H1 (cell line): Measurements from ENCODE around the gene CNTN5. TPM values are rescaled to one million over a fixed set of nuclear protein-coding genes. Genes with fewer than 3 reads are reported as not detected.

Experiments
- CTCF ChIA-PET: fragments of 300-600 bp; sonication (Branson Sonifier 250); formaldehyde crosslinking; loops from one replicate; lab custom pipeline; 2021; ENCODE audit not compliant: partially characterized antibody; lab: Charles Lee
- POLR2A ChIA-PET: fragments of 300-600 bp; sonication (Branson Sonifier 250); formaldehyde crosslinking; loops from one replicate; lab custom pipeline; 2021; ENCODE audit warnings: inconsistent platforms; ENCODE audit not compliant: partially characterized antibody; lab: Charles Lee
- DNase-seq, 2 experiments: peaks; one replicate each; pipeline versions ENCODE4 v3.0.0 to v3.0.0-alpha.2; 2010 to 2022; ENCODE audit warnings: low spot score in 2 of 2, low read depth in 1 of 2, mixed read lengths in 1 of 2
- FAIRE-seq: peaks from 2 replicates; lab custom pipeline; 2011; peaks lifted over from hg19 to GRCh38; lab: Jason Lieb, UNC
- H2AFZ ChIP-seq: 2 replicates; pipeline ENCODE4 v1.8.1; 2012; ENCODE audit warnings: low read length, inconsistent platforms
- H2AK5ac ChIP-seq: 2 replicates; pipeline ENCODE4 v1.6.1; 2013; ENCODE audit warnings: low read depth, low read length
- H2BK120ac ChIP-seq: replicated peaks from 2 replicates; pipeline ENCODE3; 2013; ENCODE audit warnings: low read depth, low read length, inconsistent platforms
- H2BK12ac ChIP-seq: 2 replicates; pipeline ENCODE4 v1.6.1; 2013; ENCODE audit warnings: low read depth, low read length
- H2BK15ac ChIP-seq: 2 replicates; pipeline ENCODE4 v1.6.1; 2013; ENCODE audit warnings: low read length
- H2BK20ac ChIP-seq: 2 replicates; pipeline ENCODE4 v1.6.1; 2013; ENCODE audit warnings: low read length
- H2BK5ac ChIP-seq: 2 replicates; pipeline ENCODE4 v1.6.1; 2013; ENCODE audit warnings: low read depth, low read length
- H3K14ac ChIP-seq: 2 replicates; pipeline ENCODE4 v1.6.1; 2013; ENCODE audit warnings: inconsistent platforms; ENCODE audit not compliant: insufficient read length
- H3K18ac ChIP-seq: 2 replicates; pipeline ENCODE4 v1.6.1; 2013; ENCODE audit warnings: low read length; ENCODE audit errors: extremely low read depth
- H3K23ac ChIP-seq: 2 replicates; pipeline ENCODE4 v1.6.1; 2013; ENCODE audit warnings: inconsistent platforms; ENCODE audit not compliant: insufficient read length
- H3K23me2 ChIP-seq: 2 replicates; pipeline ENCODE4 v1.6.1; 2013; ENCODE audit warnings: low read depth, low read length
- H3K27ac ChIP-seq: 2 replicates; pipeline ENCODE4 v1.6.1; 2011; ENCODE audit warnings: low read depth, low read length, inconsistent platforms
- H3K27me3 ChIP-seq, 4 experiments: replicated peaks in 1 of 4; 1 replicate in 1 of 4; 2 replicates in 3 of 4; pipeline versions ENCODE4 v1.6.1 to v1.8.1; 2011 to 2013; ENCODE audit warnings: low read length in 3 of 4, mild to moderate bottlenecking in 3 of 4, inconsistent platforms in 2 of 4, mixed read lengths in 2 of 4, moderate library complexity in 1 of 4; ENCODE audit not compliant: control insufficient read depth in 3 of 4, insufficient read depth in 3 of 4; ENCODE audit errors: extremely low read depth in 1 of 4
- H3K36me3 ChIP-seq, 4 experiments: 2 replicates each; pipeline versions ENCODE4 v1.6.1 to v1.8.1; 2011 to 2013; ENCODE audit warnings: mild to moderate bottlenecking in 4 of 4, low read length in 3 of 4, moderate library complexity in 2 of 4, control low read depth in 1 of 4, inconsistent platforms in 1 of 4; ENCODE audit not compliant: insufficient read depth in 4 of 4, control insufficient read depth in 2 of 4
- H3K4ac ChIP-seq: replicated peaks from 2 replicates; pipeline ENCODE3; 2013; ENCODE audit warnings: low read length, low read depth, mixed read lengths, inconsistent platforms; ENCODE audit not compliant: insufficient read length
- H3K4me1 ChIP-seq, 4 experiments: replicated peaks in 1 of 4; 1 replicate in 1 of 4; 2 replicates in 3 of 4; pipeline versions ENCODE4 v1.6.1 to v1.8.1; 2011 to 2013; ENCODE audit warnings: low read length in 3 of 4, inconsistent platforms in 2 of 4, mixed read lengths in 1 of 4; ENCODE audit not compliant: insufficient read depth in 4 of 4, control insufficient read depth in 3 of 4
- H3K4me2 ChIP-seq, 2 experiments: 2 replicates each; pipeline versions ENCODE4 v1.6.1 to v1.8.1; 2011 to 2013; ENCODE audit warnings: low read depth in 2 of 2, low read length in 2 of 2, control low read depth in 1 of 2, inconsistent platforms in 1 of 2, mild to moderate bottlenecking in 1 of 2; ENCODE audit not compliant: insufficient read depth in 1 of 2
- H3K4me3 ChIP-seq, 4 experiments: fragments of 200-600, 300-600 bp in 1 of 4; sonication (generic), shearing (Covaris generic), sonication (Bioruptor Twin) in 1 of 4; 2 replicates each; pipeline versions ENCODE4 v1.5.1 to v1.8.1; 2011 to 2016; ENCODE audit warnings: low read length in 4 of 4, low read depth in 3 of 4, control low read depth in 2 of 4, inconsistent platforms in 2 of 4, mild to moderate bottlenecking in 2 of 4, mixed read lengths in 1 of 4, moderate library complexity in 1 of 4; ENCODE audit not compliant: insufficient read depth in 2 of 4; ENCODE audit errors: extremely low read depth in 1 of 4
- H3K56ac ChIP-seq: replicated peaks from 2 replicates; pipeline ENCODE3; 2013; ENCODE audit warnings: low read depth, mild to moderate bottlenecking, mixed read lengths, low read length, inconsistent platforms; ENCODE audit not compliant: insufficient read length
- H3K79me1 ChIP-seq: 2 replicates; pipeline ENCODE4 v1.6.1; 2013; ENCODE audit warnings: low read depth, low read length, control low read depth
- H3K79me2 ChIP-seq, 2 experiments: 2 replicates each; pipeline versions ENCODE4 v1.6.1 to v1.8.1; 2012 to 2013; ENCODE audit warnings: low read length in 2 of 2, mild to moderate bottlenecking in 2 of 2, inconsistent platforms in 1 of 2; ENCODE audit not compliant: insufficient read depth in 2 of 2, control insufficient read depth in 1 of 2
- H3K9ac ChIP-seq, 4 experiments: replicated peaks in 1 of 4; 1 replicate in 1 of 4; 2 replicates in 3 of 4; pipeline versions ENCODE4 v1.6.1 to v1.8.1; 2011 to 2013; ENCODE audit warnings: low read depth in 3 of 4, low read length in 3 of 4, control low read depth in 2 of 4, mild to moderate bottlenecking in 2 of 4, moderate library complexity in 2 of 4, inconsistent platforms in 1 of 4; ENCODE audit errors: extremely low read depth in 1 of 4
- H3K9me3 ChIP-seq, 2 experiments: 2 replicates each; pipeline versions ENCODE4 v1.6.1 to v1.8.1; 2012 to 2013; ENCODE audit warnings: mild to moderate bottlenecking in 2 of 2, moderate library complexity in 2 of 2, control low read depth in 1 of 2, inconsistent platforms in 1 of 2, low read depth in 1 of 2, low read length in 1 of 2, mixed read lengths in 1 of 2; ENCODE audit not compliant: insufficient read depth in 2 of 2
- H4K20me1 ChIP-seq, 2 experiments: replicated peaks in 1 of 2; 2 replicates each; pipeline versions ENCODE3 to v1.8.1; 2011 to 2013; ENCODE audit warnings: inconsistent platforms in 2 of 2, low read length in 2 of 2, mild to moderate bottlenecking in 1 of 2; ENCODE audit not compliant: insufficient read depth in 2 of 2, control insufficient read depth in 1 of 2
- H4K5ac ChIP-seq: 2 replicates; pipeline ENCODE4 v1.6.1; 2013; ENCODE audit warnings: low read length, low read depth, mixed read lengths, inconsistent platforms; ENCODE audit not compliant: insufficient read length
- H4K8ac ChIP-seq: 2 replicates; pipeline ENCODE4 v1.8.0; 2013; ENCODE audit warnings: mild to moderate bottlenecking, moderate library complexity, low read length, inconsistent platforms; ENCODE audit not compliant: insufficient read depth; ENCODE audit errors: extremely low read depth
- H4K91ac ChIP-seq: replicated peaks from 2 replicates; pipeline ENCODE3; 2013; ENCODE audit warnings: low read length, mixed read lengths, inconsistent platforms; ENCODE audit not compliant: insufficient read length
- ASH2L ChIP-seq: fragments of 200-600, 300-600 bp; sonication (generic); IDR thresholded peaks from one replicate; pipeline ENCODE4 v1.7.1; 2017; ENCODE audit warnings: low read length
- CBX5 ChIP-seq: fragments of 300-800, 300-1000 bp; sonication (generic); IDR thresholded peaks from 2 replicates; pipeline ENCODE4 v1.7.1; 2016; ENCODE audit warnings: antibody characterized with exemption, low read length, low read depth
- EP300 ChIP-seq, 2 experiments: IDR thresholded peaks; 1 replicate in 1 of 2; 2 replicates in 1 of 2; pipeline ENCODE4 v1.6.1; 2011 to 2012; ENCODE audit warnings: low read depth in 2 of 2, low read length in 2 of 2, mild to moderate bottlenecking in 2 of 2, borderline replicate concordance in 1 of 2, inconsistent platforms in 1 of 2, moderate library complexity in 1 of 2
- HDAC2 ChIP-seq, 2 experiments: fragments of 300-600 bp in 1 of 2; sonication (generic) in 1 of 2; IDR thresholded peaks; 2 replicates each; pipeline ENCODE4 v1.6.1; 2011 to 2012; ENCODE audit warnings: low read depth in 2 of 2, low read length in 2 of 2, mild to moderate bottlenecking in 2 of 2, moderate library complexity in 2 of 2, borderline replicate concordance in 1 of 2, inconsistent platforms in 1 of 2
- MAFK ChIP-seq: IDR thresholded peaks from 2 replicates; pipeline ENCODE4 v1.6.1; 2012; ENCODE audit warnings: low read depth, mild to moderate bottlenecking, improper control_type of control experiment, low read length
- POU5F1 ChIP-seq: IDR thresholded peaks from 2 replicates; pipeline ENCODE4 v1.6.1; 2011; ENCODE audit warnings: low read depth, mild to moderate bottlenecking, low read length, moderate library complexity
- RFX5 ChIP-seq: IDR thresholded peaks from 2 replicates; pipeline ENCODE4 v1.6.1; 2011; ENCODE audit warnings: low read depth, low read length, improper control_type of control experiment, borderline replicate concordance
- RNF2 ChIP-seq: fragments of 200-900, 300-1000 bp; sonication (generic); IDR thresholded peaks from 2 replicates; pipeline ENCODE4 v1.7.1; 2016; ENCODE audit warnings: borderline replicate concordance, low read depth, mild to moderate bottlenecking, antibody characterized with exemption, low read length; ENCODE audit not compliant: poor library complexity, severe bottlenecking; ENCODE audit errors: missing control alignments
- SAP30 ChIP-seq: fragments of 300-600 bp; sonication (generic); IDR thresholded peaks from 2 replicates; pipeline ENCODE4 v1.7.1; 2012; ENCODE audit warnings: low read length, moderate library complexity, mild to moderate bottlenecking, inconsistent platforms; ENCODE audit not compliant: insufficient read depth, insufficient replicate concordance
- WGBS, 2 experiments: shearing (Covaris generic) in 1 of 2; methylation state at CpG; one replicate each; pipeline versions ENCODE4 v1.1.6 to v1.1.7; 2013 to 2015; ENCODE audit warnings: low lambda C conversion rate in 2 of 2, mixed read lengths in 2 of 2, inconsistent platforms in 1 of 2, low coverage in 1 of 2, missing lambda C conversion rate in 1 of 2; ENCODE audit not compliant: insufficient replicate concordance in 2 of 2, insufficient coverage in 1 of 2, insufficient read length in 1 of 2; ENCODE audit errors: extremely low coverage in 1 of 2, missing lambda C conversion rate in 1 of 2; 5-methylcytosine and 5-hydroxymethylcytosine counted together
- polyA plus RNA-seq, 7 experiments: library from polyadenylated mRNA; depleted of rRNA in 3 of 7; stranded (reverse) in 5 of 7; unstranded in 2 of 7; fragments of >200 nt in 5 of 7; fragments of 200-250 nt in 2 of 7; gene quantifications; 1 replicate in 5 of 7; 2 replicates in 1 of 7; 4 replicates in 1 of 7; pipeline versions ENCODE4 v1.2.1 to v1.2.3, GENCODE V29; 2011 to 2013; ENCODE audit warnings: missing spikeins in 2 of 7, mixed read lengths in 2 of 7
- total RNA-seq: library from RNA; stranded (reverse); fragmentation: NEBNext Ultra II Directional; extraction: Animal tissue kit (Norgen Biotek cat#: 25700); gene quantifications from 2 replicates; pipeline ENCODE4 v1.2.1, GENCODE V29; 2021

CNTN5 gene
- total and polyA plus RNA-seq, 2 of the 8 experiments (the other 6 are each of a cell fraction or from before 2014, with no cell fraction given), result not detected

- Histone ChIP-seq H3K36me3 (no peaks in the 10 kb centered on the region), H2BK12ac (no peak overlapping the region), H4K8ac (no peak overlapping the region), H2BK20ac (no peak overlapping the region), H3K4ac (no peak overlapping the region), H4K20me1 (no peaks in the 10 kb centered on the region), H3K23ac (no peak overlapping the region), H3K27me3 (no peaks in the 10 kb centered on the region), H2BK5ac (no peak overlapping the region), H4K5ac (no peak overlapping the region), H3K23me2 (no peaks in the 10 kb centered on the region), H2BK15ac (no peak overlapping the region), H2AK5ac (no peak overlapping the region), H3K9me3 (no peaks in the 10 kb centered on the region), H3K14ac (no peak overlapping the region), H4K91ac (no peak overlapping the region), H3K79me1 (no peaks in the 10 kb centered on the region), H3K56ac (no peak overlapping the region), H3K4me3 (no peak overlapping the region), H2AFZ (no peak overlapping the region), H3K27ac (no peak overlapping the region), H3K4me1 (no peaks in the 10 kb centered on the region), H3K79me2 (no peaks in the 10 kb centered on the region), H2BK120ac (no peak overlapping the region), H3K4me2 (no peak overlapping the region), H3K9ac (no peak overlapping the region), H3K18ac (no peak overlapping the region)
- ChIA-PET POLR2A (no interaction called here), CTCF (no interaction called here)
- no peak for DNase-seq
- 88% methylated on average over 2 of the region's 2 CpGs; no CpG with 5 or more reads in 1 of the 2 experiments for WGBS, 2 experiments
- no peak for FAIRE-seq
- TF ChIP-seq CBX5, result no peak
- TF ChIP-seq HDAC2 (IDR thresholded peaks at IDR 0.05; ENCODE audit: borderline replicate concordance in 1 of 2, low read depth in 2 of 2, low read length in 2 of 2), result no peak
- no peak for TF ChIP-seq RFX5
- TF ChIP-seq SAP30, result no peak
- TF ChIP-seq POU5F1, result no peak
- TF ChIP-seq EP300 (IDR thresholded peaks at IDR 0.05; ENCODE audit: borderline replicate concordance in 1 of 2, low read depth in 2 of 2, low read length in 2 of 2), result no peak
- no peak for TF ChIP-seq MAFK
- no peak for TF ChIP-seq ASH2L
- no peak for TF ChIP-seq RNF2
These were observed 167.5 kb downstream of the CNTN5 start for GRCh38 chr11:99188221-99188620.
